ENCODE data around the gene BTBD16. TPM values are rescaled to one million over a fixed set of nuclear protein-coding genes. Genes with fewer than 3 reads are reported as not detected.

The BTBD16 gene
- total RNA-seq, 1 donor: not detected

DNA sequence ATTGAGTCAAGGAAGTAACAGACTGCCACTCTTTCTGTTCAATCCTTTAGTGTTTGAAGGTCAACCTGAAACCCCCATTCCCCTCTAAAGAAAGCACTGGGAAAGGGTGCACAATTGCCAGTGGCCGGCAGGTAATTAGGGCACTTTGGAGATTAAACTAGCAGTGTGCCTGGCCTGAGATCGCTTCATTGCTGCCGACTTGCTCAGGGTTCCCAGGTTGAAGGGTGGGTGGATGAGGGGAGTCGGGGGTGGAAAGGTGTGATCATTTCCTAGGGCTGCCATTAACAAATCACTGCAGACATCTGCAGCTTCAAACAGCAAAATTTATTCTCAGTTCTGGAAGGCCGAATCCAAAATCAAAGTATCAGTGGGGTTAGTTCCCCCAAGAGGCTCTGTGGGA, 16.3 kb upstream of the BTBD16 start:
- no peaks in the 10 kb centered on the region for H3K79me2 ChIP-seq (ENCODE audit: insufficient read depth, low read length)
- TF ChIP-seq, protein P1, sequence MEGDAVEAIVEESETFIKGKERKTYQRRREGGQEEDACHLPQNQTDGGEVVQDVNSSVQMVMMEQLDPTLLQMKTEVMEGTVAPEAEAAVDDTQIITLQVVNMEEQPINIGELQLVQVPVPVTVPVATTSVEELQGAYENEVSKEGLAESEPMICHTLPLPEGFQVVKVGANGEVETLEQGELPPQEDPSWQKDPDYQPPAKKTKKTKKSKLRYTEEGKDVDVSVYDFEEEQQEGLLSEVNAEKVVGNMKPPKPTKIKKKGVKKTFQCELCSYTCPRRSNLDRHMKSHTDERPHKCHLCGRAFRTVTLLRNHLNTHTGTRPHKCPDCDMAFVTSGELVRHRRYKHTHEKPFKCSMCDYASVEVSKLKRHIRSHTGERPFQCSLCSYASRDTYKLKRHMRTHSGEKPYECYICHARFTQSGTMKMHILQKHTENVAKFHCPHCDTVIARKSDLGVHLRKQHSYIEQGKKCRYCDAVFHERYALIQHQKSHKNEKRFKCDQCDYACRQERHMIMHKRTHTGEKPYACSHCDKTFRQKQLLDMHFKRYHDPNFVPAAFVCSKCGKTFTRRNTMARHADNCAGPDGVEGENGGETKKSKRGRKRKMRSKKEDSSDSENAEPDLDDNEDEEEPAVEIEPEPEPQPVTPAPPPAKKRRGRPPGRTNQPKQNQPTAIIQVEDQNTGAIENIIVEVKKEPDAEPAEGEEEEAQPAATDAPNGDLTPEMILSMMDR (IDR thresholded peaks at IDR 0.05; ENCODE audit: extremely low read depth, low read depth, low read length): no peak
- H4K20me1 ChIP-seq (ENCODE audit: insufficient read depth, low read length): no peaks in the 10 kb centered on the region
- H3K27me3 ChIP-seq (ENCODE audit: insufficient read depth, low read length): no peaks in the 10 kb centered on the region
- no peaks in the 10 kb centered on the region for H3K9me3 ChIP-seq (ENCODE audit: low read depth, low read length)
- peak; percentile 59 for DNase-seq (ENCODE audit: insufficient read length, low spot score, missing footprints)
- H3K4me3 ChIP-seq (ENCODE audit: insufficient read depth, low read length): no peak overlapping the region
- H3K4me2 ChIP-seq (ENCODE audit: insufficient read depth, low read length): no peak overlapping the region
- no peak overlapping the region for H2AFZ ChIP-seq (ENCODE audit: low read length)
- no peak overlapping the region for H3K27ac ChIP-seq (ENCODE audit: low read depth, low read length)
- H3K36me3 ChIP-seq (ENCODE audit: insufficient read depth, low read length): no peaks in the 10 kb centered on the region
- peaks cover 3% of the 10 kb centered on the region for H3K4me1 ChIP-seq (ENCODE audit: insufficient read depth, low read length)

DNA sequence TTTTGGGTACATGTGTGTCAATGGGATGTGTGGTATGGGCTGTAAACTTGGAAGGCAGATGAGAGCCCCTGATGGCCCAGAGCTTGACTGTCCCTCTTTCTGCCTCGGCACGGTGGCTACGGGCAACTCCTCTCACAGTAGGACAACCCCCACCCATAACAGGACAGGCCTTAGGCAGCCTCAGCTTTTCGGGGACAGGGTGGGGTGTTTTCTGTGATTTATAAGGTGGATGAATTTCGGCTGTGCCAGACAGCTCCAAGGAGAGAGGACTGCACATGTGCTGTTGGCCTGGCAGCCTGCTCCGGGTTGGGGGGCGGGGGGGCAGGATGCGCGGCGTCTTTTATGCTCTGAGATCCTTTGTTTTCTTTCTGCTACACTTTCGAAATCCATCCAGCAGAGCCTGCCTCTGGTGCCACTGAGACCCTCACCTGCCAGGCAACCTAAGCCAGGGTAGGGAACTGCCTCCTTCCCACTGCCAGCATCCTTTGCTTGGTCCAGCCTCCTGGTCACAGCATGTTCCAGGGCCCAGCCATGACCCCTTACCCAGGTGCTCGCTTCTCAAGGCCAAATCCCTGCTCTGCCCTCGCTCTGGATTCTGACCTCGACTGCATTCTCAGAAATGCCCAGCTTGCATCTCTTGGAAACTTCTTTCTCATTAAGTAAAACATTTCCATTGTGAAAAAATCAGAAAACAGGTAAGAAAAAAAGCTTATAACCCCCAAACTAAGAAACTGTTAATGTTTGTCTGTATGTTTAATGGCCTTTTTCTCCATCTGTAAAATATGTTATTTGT, 15.4 kb upstream of the BTBD16 start:
- no peak overlapping the region for H3K4me3 ChIP-seq (ENCODE audit: insufficient read depth, low read length)
- H3K27me3 ChIP-seq (ENCODE audit: insufficient read depth, low read length): no peaks in the 10 kb centered on the region
- no peak overlapping the region for H2AFZ ChIP-seq (ENCODE audit: low read length)
- peaks cover 3% of the 10 kb centered on the region for H3K4me1 ChIP-seq (ENCODE audit: insufficient read depth, low read length)
- H3K27ac ChIP-seq (ENCODE audit: low read depth, low read length): no peak overlapping the region
- TF ChIP-seq, protein P1 (IDR thresholded peaks at IDR 0.05; ENCODE audit: extremely low read depth, low read depth, low read length): no peak
- H4K20me1 ChIP-seq (ENCODE audit: insufficient read depth, low read length): no peaks in the 10 kb centered on the region
- no peaks in the 10 kb centered on the region for H3K79me2 ChIP-seq (ENCODE audit: insufficient read depth, low read length)
- no peaks in the 10 kb centered on the region for H3K9me3 ChIP-seq (ENCODE audit: low read depth, low read length)
- H3K4me2 ChIP-seq (ENCODE audit: insufficient read depth, low read length): no peak overlapping the region
- peak; percentile 44 for DNase-seq (ENCODE audit: insufficient read length, low spot score, missing footprints)
- no peaks in the 10 kb centered on the region for H3K36me3 ChIP-seq (ENCODE audit: insufficient read depth, low read length)

DNA sequence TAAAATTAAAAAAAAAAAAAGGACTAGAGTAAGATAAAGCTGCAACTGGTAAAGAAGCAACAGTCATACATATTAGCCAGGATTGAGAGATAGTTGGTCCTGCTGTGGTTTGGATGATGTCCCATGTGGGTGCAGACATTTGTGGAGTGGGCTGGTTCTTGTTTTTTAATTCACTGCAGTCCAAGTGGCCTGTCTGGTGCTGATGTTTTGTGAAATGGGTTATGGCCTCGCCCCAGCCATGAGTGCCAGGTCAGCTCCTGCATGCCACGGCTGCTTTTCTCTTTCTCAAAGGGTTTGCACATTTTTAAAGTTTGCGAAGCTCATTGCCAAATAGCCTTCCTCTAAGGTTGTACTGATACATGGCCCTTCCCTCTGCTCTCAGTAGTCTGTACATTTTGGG, 14.1 kb upstream of the BTBD16 start:
- Histone ChIP-seq H3K27me3 (ENCODE audit: insufficient read depth, low read length) (no peaks in the 10 kb centered on the region), H3K9me3 (ENCODE audit: low read depth, low read length) (no peaks in the 10 kb centered on the region), H3K79me2 (ENCODE audit: insufficient read depth, low read length) (no peaks in the 10 kb centered on the region), H3K36me3 (ENCODE audit: insufficient read depth, low read length) (no peaks in the 10 kb centered on the region), H3K4me1 (ENCODE audit: insufficient read depth, low read length) (peaks cover 3% of the 10 kb centered on the region), H3K4me2 (ENCODE audit: insufficient read depth, low read length) (no peak overlapping the region), H4K20me1 (ENCODE audit: insufficient read depth, low read length) (no peaks in the 10 kb centered on the region), H3K4me3 (ENCODE audit: insufficient read depth, low read length) (no peak overlapping the region), H3K27ac (ENCODE audit: low read depth, low read length) (no peak overlapping the region), H2AFZ (ENCODE audit: low read length) (no peak overlapping the region)
- peak; percentile 42 for DNase-seq (ENCODE audit: insufficient read length, low spot score, missing footprints)
- TF ChIP-seq, protein P1 (IDR thresholded peaks at IDR 0.05; ENCODE audit: extremely low read depth, low read depth, low read length): no peak

DNA sequence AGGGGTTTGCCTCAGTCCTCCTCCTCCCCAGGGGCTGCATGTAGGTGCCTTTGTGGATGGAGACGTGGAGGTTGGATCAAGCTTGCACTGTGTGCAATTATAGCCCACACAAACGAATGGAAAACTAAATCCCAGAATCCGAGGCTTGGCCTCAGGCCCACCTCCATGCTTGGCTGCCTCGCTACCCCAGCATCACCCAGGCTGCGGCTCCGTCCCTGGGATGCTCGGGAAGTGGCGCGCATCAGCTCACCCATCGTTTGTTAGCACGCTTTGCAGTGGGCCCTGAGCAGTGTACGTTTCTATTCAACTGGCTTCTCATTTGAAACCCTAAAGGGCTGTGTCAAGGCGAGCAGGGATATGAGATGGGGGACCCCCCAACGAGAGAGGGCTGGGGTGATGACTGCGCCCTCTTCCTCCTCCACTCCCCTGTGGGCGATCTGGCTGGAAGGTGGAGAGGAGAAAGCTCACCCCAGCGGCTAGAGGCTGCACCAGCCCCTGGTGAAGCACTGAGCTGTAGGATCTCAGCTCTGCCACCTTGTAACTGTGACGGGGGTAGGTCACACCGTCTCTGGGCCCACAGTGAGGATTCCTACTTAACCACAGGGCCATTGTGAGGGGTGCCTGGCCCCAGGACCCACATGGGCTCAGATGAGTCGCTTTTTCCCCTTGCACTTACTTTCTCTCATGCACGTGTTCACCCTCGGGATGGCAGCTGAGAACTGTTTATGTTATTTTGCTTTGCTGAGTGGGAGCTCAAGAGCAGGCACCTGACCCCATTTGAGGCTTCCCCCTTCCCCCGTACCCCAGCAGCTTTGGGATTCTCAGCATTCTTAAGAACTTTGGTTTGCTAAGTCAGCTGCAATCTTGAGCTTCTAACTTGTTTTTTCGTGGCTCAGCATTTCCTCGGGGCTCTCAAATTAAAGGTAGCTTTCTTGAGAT, 12.7 kb upstream of the BTBD16 start:
- Histone ChIP-seq H3K27ac (ENCODE audit: low read depth, low read length) (no peak overlapping the region), H3K4me3 (ENCODE audit: insufficient read depth, low read length) (no peak overlapping the region), H3K9me3 (ENCODE audit: low read depth, low read length) (no peaks in the 10 kb centered on the region), H3K27me3 (ENCODE audit: insufficient read depth, low read length) (no peaks in the 10 kb centered on the region), H3K36me3 (ENCODE audit: insufficient read depth, low read length) (no peaks in the 10 kb centered on the region), H3K4me2 (ENCODE audit: insufficient read depth, low read length) (no peak overlapping the region), H3K4me1 (ENCODE audit: insufficient read depth, low read length) (peaks cover 3% of the 10 kb centered on the region), H3K79me2 (ENCODE audit: insufficient read depth, low read length) (no peaks in the 10 kb centered on the region), H4K20me1 (ENCODE audit: insufficient read depth, low read length) (no peaks in the 10 kb centered on the region), H2AFZ (ENCODE audit: low read length) (no peak overlapping the region)
- DNase-seq (ENCODE audit: insufficient read length, low spot score, missing footprints): peak; percentile 58
- TF ChIP-seq, protein P1 (IDR thresholded peaks at IDR 0.05; ENCODE audit: extremely low read depth, low read depth, low read length): no peak
